ENCODE measurements around the gene ME1.

DNA sequence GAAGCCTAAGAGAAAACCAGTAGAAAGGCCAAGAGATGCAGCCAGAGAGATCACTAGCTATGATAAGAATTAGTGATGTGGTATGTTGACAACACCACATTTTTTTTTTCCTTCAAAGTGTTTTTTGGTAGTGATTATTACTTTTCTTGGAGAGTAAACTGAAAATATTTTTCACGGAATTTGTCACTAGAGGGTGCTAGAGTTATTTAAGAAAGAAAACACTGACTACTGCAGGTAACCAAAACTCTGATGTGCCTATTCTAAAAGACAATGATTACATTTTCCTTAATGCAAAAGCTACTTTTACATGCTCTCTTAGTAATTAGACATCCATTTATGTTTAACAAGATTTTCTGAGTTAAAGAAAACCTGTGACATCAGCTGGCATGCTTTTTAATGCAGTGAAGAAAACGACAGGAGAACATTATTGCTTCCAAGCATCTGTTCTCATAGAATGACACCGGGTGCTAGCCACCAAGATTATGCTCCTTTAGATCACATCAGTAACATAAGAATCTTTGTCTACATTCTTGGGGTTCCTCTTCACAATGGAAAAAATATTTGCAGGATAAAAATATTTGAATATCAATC lies 208.9 kb downstream of the ME1 start:
- TF ChIP-seq, protein P1, sequence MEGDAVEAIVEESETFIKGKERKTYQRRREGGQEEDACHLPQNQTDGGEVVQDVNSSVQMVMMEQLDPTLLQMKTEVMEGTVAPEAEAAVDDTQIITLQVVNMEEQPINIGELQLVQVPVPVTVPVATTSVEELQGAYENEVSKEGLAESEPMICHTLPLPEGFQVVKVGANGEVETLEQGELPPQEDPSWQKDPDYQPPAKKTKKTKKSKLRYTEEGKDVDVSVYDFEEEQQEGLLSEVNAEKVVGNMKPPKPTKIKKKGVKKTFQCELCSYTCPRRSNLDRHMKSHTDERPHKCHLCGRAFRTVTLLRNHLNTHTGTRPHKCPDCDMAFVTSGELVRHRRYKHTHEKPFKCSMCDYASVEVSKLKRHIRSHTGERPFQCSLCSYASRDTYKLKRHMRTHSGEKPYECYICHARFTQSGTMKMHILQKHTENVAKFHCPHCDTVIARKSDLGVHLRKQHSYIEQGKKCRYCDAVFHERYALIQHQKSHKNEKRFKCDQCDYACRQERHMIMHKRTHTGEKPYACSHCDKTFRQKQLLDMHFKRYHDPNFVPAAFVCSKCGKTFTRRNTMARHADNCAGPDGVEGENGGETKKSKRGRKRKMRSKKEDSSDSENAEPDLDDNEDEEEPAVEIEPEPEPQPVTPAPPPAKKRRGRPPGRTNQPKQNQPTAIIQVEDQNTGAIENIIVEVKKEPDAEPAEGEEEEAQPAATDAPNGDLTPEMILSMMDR (IDR thresholded peaks at IDR 0.05), result peak in 2 of 4 experiments; percentile 11 to 48
- TF ChIP-seq POLR2AphosphoS5 (IDR thresholded peaks at IDR 0.05), result no peak
- no peak for TF ChIP-seq EP300 (IDR thresholded peaks at IDR 0.05)

Data from sigmoid colon (tissue), 4 donors.